ENCODE measurements around the gene FKBP5. TPM values are rescaled to one million over a fixed set of nuclear protein-coding genes. Genes with fewer than 3 reads are reported as not detected.

FKBP5 gene
- total and polyA plus RNA-seq, 12 donors: 20.3 to 199 (median 48.6) TPM

GRCh38 chr6:35681298-35681697, 7.4 kb downstream of the FKBP5 start:
- intact Hi-C loops (cut with DNase I): loop anchor here in 3 of 10 donors (5.0 to 10.0 kb wide), 3 partner anchors 76 to 99 kb away; no protein-coding TSS in a partner anchor
- peaks cover 0 to 42% (median 0%) of the 10 kb centered on the region in 9 donors for H3K36me3 ChIP-seq
- 91 to 95% methylated on average over 1 of the region's 1 CpG for WGBS, 2 donors
- no peaks in the 10 kb centered on the region for H3K27me3 ChIP-seq
- H3K27ac ChIP-seq: no peak overlapping the region
- no peaks in the 10 kb centered on the region for H3K9me3 ChIP-seq
- H3K4me1 ChIP-seq: peaks cover 0 to 90% (median 21%) of the 10 kb centered on the region in 9 donors
- TF ChIP-seq, protein P1, sequence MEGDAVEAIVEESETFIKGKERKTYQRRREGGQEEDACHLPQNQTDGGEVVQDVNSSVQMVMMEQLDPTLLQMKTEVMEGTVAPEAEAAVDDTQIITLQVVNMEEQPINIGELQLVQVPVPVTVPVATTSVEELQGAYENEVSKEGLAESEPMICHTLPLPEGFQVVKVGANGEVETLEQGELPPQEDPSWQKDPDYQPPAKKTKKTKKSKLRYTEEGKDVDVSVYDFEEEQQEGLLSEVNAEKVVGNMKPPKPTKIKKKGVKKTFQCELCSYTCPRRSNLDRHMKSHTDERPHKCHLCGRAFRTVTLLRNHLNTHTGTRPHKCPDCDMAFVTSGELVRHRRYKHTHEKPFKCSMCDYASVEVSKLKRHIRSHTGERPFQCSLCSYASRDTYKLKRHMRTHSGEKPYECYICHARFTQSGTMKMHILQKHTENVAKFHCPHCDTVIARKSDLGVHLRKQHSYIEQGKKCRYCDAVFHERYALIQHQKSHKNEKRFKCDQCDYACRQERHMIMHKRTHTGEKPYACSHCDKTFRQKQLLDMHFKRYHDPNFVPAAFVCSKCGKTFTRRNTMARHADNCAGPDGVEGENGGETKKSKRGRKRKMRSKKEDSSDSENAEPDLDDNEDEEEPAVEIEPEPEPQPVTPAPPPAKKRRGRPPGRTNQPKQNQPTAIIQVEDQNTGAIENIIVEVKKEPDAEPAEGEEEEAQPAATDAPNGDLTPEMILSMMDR (IDR thresholded peaks at IDR 0.05): no peak
- no peak for ATAC-seq
- no peak for DNase-seq
- no peak overlapping the region for H3K4me3 ChIP-seq

GRCh38 chr6:35679399-35679798, 9.3 kb downstream of the FKBP5 start:
- H3K27me3 ChIP-seq: no peaks in the 10 kb centered on the region
- H3K4me1 ChIP-seq: peaks cover 0 to 90% (median 21%) of the 10 kb centered on the region in 9 donors
- intact Hi-C loops (cut with DNase I): no loop called here
- 100% methylated on average over 1 of the region's 1 CpG for WGBS, 2 donors
- no peak for DNase-seq
- TF ChIP-seq, protein P1 (IDR thresholded peaks at IDR 0.05): no peak
- no peak overlapping the region for H3K4me3 ChIP-seq
- no peak overlapping the region for H3K27ac ChIP-seq
- no peaks in the 10 kb centered on the region for H3K9me3 ChIP-seq
- peaks cover 0 to 37% (median 0%) of the 10 kb centered on the region in 9 donors for H3K36me3 ChIP-seq
- no peak for ATAC-seq

- no peak for DNase-seq
- intact Hi-C loops (cut with DNase I): no loop called here
- ATAC-seq: no peak
- Histone ChIP-seq H3K27me3 (no peaks in the 10 kb centered on the region), H3K9me3 (no peaks in the 10 kb centered on the region), H3K4me1 (peaks cover 0 to 90% (median 21%) of the 10 kb centered on the region in 9 donors), H3K27ac (peak overlapping the region in 1 of 10 donors; percentile 49), H3K36me3 (peaks cover 0 to 31% (median 0%) of the 10 kb centered on the region in 9 donors), H3K4me3 (no peak overlapping the region)
- TF ChIP-seq, protein P1 (IDR thresholded peaks at IDR 0.05): no peak
- WGBS, 2 donors: 98% methylated on average over 1 of the region's 1 CpG
Observed at GRCh38 chr6:35678814-35679213, 9.9 kb downstream of the FKBP5 start.

GRCh38 chr6:35678021-35678654, 10.6 kb downstream of the FKBP5 start:
- ATAC-seq (no peak), DNase-seq (no peak)
- Histone ChIP-seq H3K27me3 (no peaks in the 10 kb centered on the region), H3K36me3 (peaks cover 0 to 24% (median 0%) of the 10 kb centered on the region in 9 donors), H3K27ac (peak overlapping the region in 2 of 10 donors; percentile 7 to 49), H3K9me3 (no peaks in the 10 kb centered on the region), H3K4me3 (no peak overlapping the region), H3K4me1 (peaks cover 0 to 93% (median 21%) of the 10 kb centered on the region in 9 donors)
- intact Hi-C loops (cut with DNase I): no loop called here
- 73 to 76% methylated on average over 4 of the region's 4 CpGs for WGBS, 2 donors
- TF ChIP-seq, protein P1 (IDR thresholded peaks at IDR 0.05): no peak

All from heart right ventricle (tissue), 16 donors.